ENCODE measurements around the gene NFX1. TPM values are rescaled to one million over a fixed set of nuclear protein-coding genes. Genes with fewer than 3 reads are reported as not detected.

NFX1 gene
- 100 to 1,000 TPM in 1 of 4 donors, 10 to 100 TPM in 3; 35.2 to 101 (median 59.6) TPM for total RNA-seq

- H3K4me1 ChIP-seq = peaks cover 0 to 56% (median 16%) of the 10 kb centered on the region in 4 donors
- peak; percentile 97 to 99 (median 99) for DNase-seq
Observed at GRCh38 chr9:33290247-33291030, at the start of gene NFX1. NFX1 (plus strand) TSS chr9:33290516; CDS start chr9:33290573, 57 bp downstream.

GRCh38 chr9:33241298-33241697 is 49.0 kb upstream of the NFX1 start:
- H3K36me3 ChIP-seq = no peaks in the 10 kb centered on the region
- no peaks in the 10 kb centered on the region for H3K9me3 ChIP-seq
- peak overlapping the region in 2 of 4 donors; percentile 59 to 61 for H3K27ac ChIP-seq
- peak in 1 of 3 donors; percentile 61 for DNase-seq
- no peaks in the 10 kb centered on the region for H3K27me3 ChIP-seq
- H3K4me3 ChIP-seq = peak overlapping the region in 2 of 4 donors; percentile 9 to 27
- H3K4me1 ChIP-seq = peaks cover 0 to 20% (median 2%) of the 10 kb centered on the region in 4 donors
- TF ChIP-seq POLR2A (IDR thresholded peaks at IDR 0.05) (peak in 1 of 2 donors; percentile 20), CTCF (IDR thresholded peaks at IDR 0.05) (no peak)

More at GRCh38 chr9:33290247-33291030, at the start of gene NFX1:
- H3K27me3 ChIP-seq = no peaks in the 10 kb centered on the region
- H3K4me3 ChIP-seq = peak within 1 kb of the TSS; percentile 66 to 81 (median 72)
- peak within 1 kb of the TSS; percentile 95 to 99 (median 98) for H3K27ac ChIP-seq
- peaks cover 0 to 12% (median 0%) of the 10 kb centered on the region in 3 donors for H3K36me3 ChIP-seq
- TF ChIP-seq POLR2A (IDR thresholded peaks at IDR 0.05) = peak; percentile 79 to 91
- TF ChIP-seq CTCF (IDR thresholded peaks at IDR 0.05) = no peak
- H3K9me3 ChIP-seq = no peaks in the 10 kb centered on the region

- no peak overlapping the region for H3K4me3 ChIP-seq
- peaks cover 0 to 20% (median 2%) of the 10 kb centered on the region in 4 donors for H3K4me1 ChIP-seq
- no peaks in the 10 kb centered on the region for H3K9me3 ChIP-seq
- H3K27me3 ChIP-seq = no peaks in the 10 kb centered on the region
- H3K36me3 ChIP-seq = no peaks in the 10 kb centered on the region
- TF ChIP-seq CTCF (IDR thresholded peaks at IDR 0.05) (no peak), POLR2A (IDR thresholded peaks at IDR 0.05) (no peak)
- H3K27ac ChIP-seq = peak overlapping the region in 1 of 4 donors; percentile 48
- no peak for DNase-seq
Observed at GRCh38 chr9:33242609-33243134, 47.6 kb upstream of the NFX1 start.

GRCh38 chr9:33244137-33244784 is 46.1 kb upstream of the NFX1 start:
- TF ChIP-seq CTCF (IDR thresholded peaks at IDR 0.05) (no peak), POLR2A (IDR thresholded peaks at IDR 0.05) (no peak)
- Histone ChIP-seq H3K27me3 (no peaks in the 10 kb centered on the region), H3K36me3 (peaks cover 0 to 6% (median 0%) of the 10 kb centered on the region in 3 donors), H3K4me1 (peaks cover 0 to 20% (median 3%) of the 10 kb centered on the region in 4 donors), H3K4me3 (no peak overlapping the region), H3K27ac (peak overlapping the region in 1 of 4 donors; percentile 57), H3K9me3 (no peaks in the 10 kb centered on the region)
- peak in 2 of 3 donors; percentile 41 to 48 for DNase-seq

- Histone ChIP-seq H3K36me3 (peaks cover 0 to 15% (median 0%) of the 10 kb centered on the region in 3 donors), H3K4me3 (no peak overlapping the region), H3K27me3 (no peaks in the 10 kb centered on the region), H3K27ac (peak overlapping the region in 1 of 4 donors; percentile 25), H3K9me3 (no peaks in the 10 kb centered on the region), H3K4me1 (peaks cover 0 to 11% (median 3%) of the 10 kb centered on the region in 4 donors)
- peak in 1 of 3 donors; percentile 29 for DNase-seq
- TF ChIP-seq POLR2A (IDR thresholded peaks at IDR 0.05) = no peak
- TF ChIP-seq CTCF (IDR thresholded peaks at IDR 0.05) = no peak
Observed at GRCh38 chr9:33245341-33245740, 45.0 kb upstream of the NFX1 start.
